Lung (tissue), 12 donors: ENCODE results near the gene TMEM151A. TPM values are rescaled to one million over a fixed set of nuclear protein-coding genes. Genes with fewer than 3 reads are reported as not detected.

Experiments
- ATAC-seq: fragments of 200-7000 bp; cut with Tn5 transposase; one replicate; pipeline ENCODE4 v1.9.1; 2020; ENCODE audit warnings: moderate number of reproducible peaks; ENCODE audit not compliant: insufficient read depth, low FRiP score
- DNase-seq, 3 donors: peaks; one replicate each; pipeline ENCODE4 v3.0.0-alpha.2; 2013 to 2017
- H3K27ac ChIP-seq, 2 donors: one replicate each; pipeline ENCODE4 v1.5.1; 2013; ENCODE audit warnings: mild to moderate bottlenecking in 2 of 2, moderate library complexity in 2 of 2, control low read depth in 1 of 2, inconsistent platforms in 1 of 2, low read depth in 1 of 2, low read length in 1 of 2
- H3K27me3 ChIP-seq, 3 donors: one replicate each; pipeline ENCODE4 v1.5.1; 2013; ENCODE audit warnings: low read length in 2 of 3; ENCODE audit not compliant: control insufficient read depth in 3 of 3, insufficient read depth in 3 of 3
- H3K36me3 ChIP-seq, 4 donors: one replicate each; pipeline ENCODE4 v1.5.1; 2013; ENCODE audit warnings: low read length in 4 of 4, mild to moderate bottlenecking in 1 of 4, moderate library complexity in 1 of 4; ENCODE audit not compliant: control insufficient read depth in 4 of 4, insufficient read depth in 4 of 4
- H3K4me1 ChIP-seq, 5 donors: one replicate each; pipeline ENCODE4 v1.5.1; 2013; ENCODE audit warnings: low read length in 5 of 5, mild to moderate bottlenecking in 2 of 5, moderate library complexity in 1 of 5; ENCODE audit not compliant: control insufficient read depth in 5 of 5, insufficient read depth in 5 of 5
- H3K4me3 ChIP-seq: one replicate; pipeline ENCODE4 v1.5.1; 2013; ENCODE audit warnings: mild to moderate bottlenecking, control low read depth, moderate library complexity
- H3K9ac ChIP-seq, 2 donors: one replicate each; pipeline ENCODE4 v1.5.1; 2013; ENCODE audit warnings: low read length in 2 of 2, control low read depth in 1 of 2; ENCODE audit not compliant: insufficient read depth in 1 of 2
- H3K9me3 ChIP-seq, 4 donors: one replicate each; pipeline ENCODE4 v1.5.1; 2013; ENCODE audit warnings: low read length in 3 of 4, mild to moderate bottlenecking in 1 of 4, moderate library complexity in 1 of 4; ENCODE audit not compliant: control insufficient read depth in 4 of 4, insufficient read depth in 3 of 4
- CTCF ChIP-seq: IDR thresholded peaks from 2 replicates; pipeline ENCODE4 v1.5.1; 2012; ENCODE audit warnings: mild to moderate bottlenecking; ENCODE audit errors: control extremely low read depth, extremely low read depth
- WGBS, 2 donors: extraction: QIAGEN DNeasy Blood & Tissue Kit; methylation state at CpG; one replicate each; pipeline ENCODE4 v1.1.7; 2013; 5-methylcytosine and 5-hydroxymethylcytosine counted together
- polyA plus RNA-seq, 2 donors: library from polyadenylated mRNA; stranded (reverse); fragments of 200-250 nt; gene quantifications; one replicate each; pipeline ENCODE4 v1.2.1, GENCODE V29; 2013
- total RNA-seq, 2 donors: library from RNA; depleted of rRNA in 1 of 2; stranded (reverse); fragments of >200 nt in 1 of 2; gene quantifications; one replicate each; pipeline ENCODE4 v1.2.1, GENCODE V29; 2014 to 2021
- donor health status: control.
- donor health status: control.
- donor health status: Bipolar disorder and iron deficiency.
- donor health status: healthy.
- donor health status: DM: yes; HTN: yes; CAD: no.

Gene TMEM151A
- total and polyA plus RNA-seq, 4 donors = 0.09 to 0.91 (median 0.25) TPM

GRCh38 chr11:66268244-66268951, 23.3 kb upstream of the TMEM151A start, which contains the start of gene RAB1B:
Gene RAB1B (plus strand): TSS chr11:66268639. CDS start chr11:66268680, 41 bp downstream.
- WGBS, 2 donors = 0% methylated on average over 55 to 64 of the region's 64 CpGs
- H3K9me3 ChIP-seq = no peaks in the 10 kb centered on the region
- H3K4me1 ChIP-seq = peaks cover 0 to 13% (median 4%) of the 10 kb centered on the region in 5 donors
- H3K4me3 ChIP-seq = peak within 1 kb of the TSS; percentile 92
- H3K36me3 ChIP-seq = peaks cover 5 to 39% (median 28%) of the 10 kb centered on the region in 4 donors
- ATAC-seq (peak; percentile 87), DNase-seq (peak; percentile 100)
- H3K9ac ChIP-seq = peak within 1 kb of the TSS; percentile 80 to 92
- no peak for TF ChIP-seq CTCF
- H3K27ac ChIP-seq = peak within 1 kb of the TSS; percentile 94 to 97
- no peaks in the 10 kb centered on the region for H3K27me3 ChIP-seq

GRCh38 chr11:66268952-66269905, 22.5 kb upstream of the TMEM151A start:
- peak overlapping the region; percentile 94 to 97 for H3K27ac ChIP-seq
- ATAC-seq (no peak), DNase-seq (peak in 2 of 3 donors; percentile 33 to 51)
- peak overlapping the region; percentile 80 to 82 for H3K9ac ChIP-seq
- no peaks in the 10 kb centered on the region for H3K9me3 ChIP-seq
- peak overlapping the region; percentile 92 for H3K4me3 ChIP-seq
- H3K27me3 ChIP-seq = no peaks in the 10 kb centered on the region
- peaks cover 0 to 13% (median 4%) of the 10 kb centered on the region in 5 donors for H3K4me1 ChIP-seq
- H3K36me3 ChIP-seq = peaks cover 5 to 40% (median 35%) of the 10 kb centered on the region in 4 donors
- TF ChIP-seq CTCF = no peak
- WGBS, 2 donors = 2% methylated on average over 25 to 32 of the region's 32 CpGs

DNA sequence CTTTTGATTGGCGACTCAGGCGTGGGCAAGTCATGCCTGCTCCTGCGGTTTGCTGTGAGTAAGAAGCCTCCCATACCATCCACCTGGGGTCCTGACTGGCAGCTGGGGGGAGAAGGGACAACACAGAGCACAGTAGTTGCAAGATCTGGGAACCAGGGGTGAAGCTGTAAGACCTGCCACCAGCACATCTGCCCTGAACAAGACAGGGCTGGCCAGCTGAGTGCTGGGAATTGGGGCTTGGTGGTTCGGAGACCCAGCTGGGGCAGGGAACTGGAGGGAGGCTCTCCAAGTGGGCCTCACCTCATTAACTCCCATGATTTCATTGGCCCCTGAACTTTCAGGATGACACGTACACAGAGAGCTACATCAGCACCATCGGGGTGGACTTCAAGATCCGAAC, 19.9 kb upstream of the TMEM151A start:
- Histone ChIP-seq H3K4me3 (no peak overlapping the region), H3K4me1 (peaks cover 0 to 10% (median 4%) of the 10 kb centered on the region in 5 donors), H3K9ac (no peak overlapping the region), H3K27me3 (no peaks in the 10 kb centered on the region), H3K27ac (no peak overlapping the region), H3K36me3 (peaks cover 5 to 50% (median 36%) of the 10 kb centered on the region in 4 donors), H3K9me3 (no peaks in the 10 kb centered on the region)
- 95% methylated on average over 7 of the region's 7 CpGs for WGBS, 2 donors
- no peak for ATAC-seq
- no peak for TF ChIP-seq CTCF
- no peak for DNase-seq
